Ascending aorta (tissue), 2 donors: ENCODE data around the gene AGMO. TPM values are rescaled to one million over a fixed set of nuclear protein-coding genes. Genes with fewer than 3 reads are reported as not detected.

Source experiments
- DNase-seq, 2 donors: peaks; one replicate each; pipeline ENCODE4 v3.0.0-alpha.2; 2019; ENCODE audit warnings: low spot score in 2 of 2
- H3K27ac ChIP-seq, 2 donors: fragments of 200-600 bp; sonication (generic); one replicate each; pipeline ENCODE4 v1.5.1; 2016 to 2017; ENCODE audit warnings: mild to moderate bottlenecking in 1 of 2
- H3K27me3 ChIP-seq: fragments of 200-600 bp; sonication (generic); one replicate; pipeline ENCODE4 v1.5.1; 2017
- H3K36me3 ChIP-seq, 2 donors: fragments of 200-600 bp; sonication (generic); one replicate each; pipeline ENCODE4 v1.5.1; 2016
- H3K4me1 ChIP-seq, 2 donors: fragments of 200-600 bp; sonication (generic); one replicate each; pipeline ENCODE4 v1.5.1; 2016 to 2017; ENCODE audit warnings: mild to moderate bottlenecking in 1 of 2
- H3K4me3 ChIP-seq, 2 donors: fragments of 200-600 bp; sonication (generic); one replicate each; pipeline ENCODE4 v1.5.1; 2016 to 2017; ENCODE audit warnings: mild to moderate bottlenecking in 1 of 2
- H3K9me3 ChIP-seq, 2 donors: fragments of 200-600 bp; sonication (generic); one replicate each; pipeline ENCODE4 v1.5.1; 2016
- intact Hi-C: fragments of 100-400 bp; cut with DNase I; formaldehyde crosslinking; loops from one replicate; pipeline ENCODE4 v1.15.1; 2023
- total RNA-seq: library from RNA; depleted of rRNA; stranded (reverse); fragments of >200 nt; gene quantifications from one replicate; pipeline ENCODE4 v1.1.0, GENCODE V29; 2016
- TF ChIP-seq, protein P1 (sequence below), 3 experiments: fragments of 200-600 bp in 2 of 3; fragments of 450-650 bp in 1 of 3; sonication (generic) in 2 of 3; IDR thresholded peaks; one replicate each; pipeline ENCODE4 v1.5.1; 2016 to 2019; ENCODE audit warnings: antibody characterized with exemption in 3 of 3, mild to moderate bottlenecking in 1 of 3, moderate library complexity in 1 of 3

The AGMO gene
- total RNA-seq, 1 donor from 2014 or later = not detected

DNA sequence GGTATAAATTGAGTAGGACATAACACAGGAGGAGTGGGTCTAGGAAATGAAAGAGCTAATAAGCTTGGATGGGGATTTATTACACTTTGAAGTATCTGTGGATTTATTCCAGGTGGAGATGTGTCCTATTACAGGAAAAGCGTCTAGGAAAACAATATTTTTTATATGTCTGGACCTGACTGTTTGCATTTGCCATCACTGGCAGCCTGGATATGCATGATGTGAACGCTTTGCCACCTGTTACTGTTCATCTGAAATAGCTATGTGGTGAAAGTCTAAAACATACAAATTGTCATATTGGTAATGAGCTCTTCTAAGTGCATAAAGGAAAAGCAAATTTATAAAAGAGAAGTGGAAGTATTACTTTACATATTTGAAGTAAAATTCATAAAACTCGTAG, 31.6 kb upstream of the AGMO start:
- no peak overlapping the region for H3K4me3 ChIP-seq
- H3K36me3 ChIP-seq = no peaks in the 10 kb centered on the region
- no peaks in the 10 kb centered on the region for H3K4me1 ChIP-seq
- no peak overlapping the region for H3K27ac ChIP-seq
- DNase-seq = no peak
- TF ChIP-seq, protein P1, sequence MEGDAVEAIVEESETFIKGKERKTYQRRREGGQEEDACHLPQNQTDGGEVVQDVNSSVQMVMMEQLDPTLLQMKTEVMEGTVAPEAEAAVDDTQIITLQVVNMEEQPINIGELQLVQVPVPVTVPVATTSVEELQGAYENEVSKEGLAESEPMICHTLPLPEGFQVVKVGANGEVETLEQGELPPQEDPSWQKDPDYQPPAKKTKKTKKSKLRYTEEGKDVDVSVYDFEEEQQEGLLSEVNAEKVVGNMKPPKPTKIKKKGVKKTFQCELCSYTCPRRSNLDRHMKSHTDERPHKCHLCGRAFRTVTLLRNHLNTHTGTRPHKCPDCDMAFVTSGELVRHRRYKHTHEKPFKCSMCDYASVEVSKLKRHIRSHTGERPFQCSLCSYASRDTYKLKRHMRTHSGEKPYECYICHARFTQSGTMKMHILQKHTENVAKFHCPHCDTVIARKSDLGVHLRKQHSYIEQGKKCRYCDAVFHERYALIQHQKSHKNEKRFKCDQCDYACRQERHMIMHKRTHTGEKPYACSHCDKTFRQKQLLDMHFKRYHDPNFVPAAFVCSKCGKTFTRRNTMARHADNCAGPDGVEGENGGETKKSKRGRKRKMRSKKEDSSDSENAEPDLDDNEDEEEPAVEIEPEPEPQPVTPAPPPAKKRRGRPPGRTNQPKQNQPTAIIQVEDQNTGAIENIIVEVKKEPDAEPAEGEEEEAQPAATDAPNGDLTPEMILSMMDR (IDR thresholded peaks at IDR 0.05) = no peak
- no peaks in the 10 kb centered on the region for H3K9me3 ChIP-seq
- intact Hi-C loops = no loop called here
- no peaks in the 10 kb centered on the region for H3K27me3 ChIP-seq

DNA sequence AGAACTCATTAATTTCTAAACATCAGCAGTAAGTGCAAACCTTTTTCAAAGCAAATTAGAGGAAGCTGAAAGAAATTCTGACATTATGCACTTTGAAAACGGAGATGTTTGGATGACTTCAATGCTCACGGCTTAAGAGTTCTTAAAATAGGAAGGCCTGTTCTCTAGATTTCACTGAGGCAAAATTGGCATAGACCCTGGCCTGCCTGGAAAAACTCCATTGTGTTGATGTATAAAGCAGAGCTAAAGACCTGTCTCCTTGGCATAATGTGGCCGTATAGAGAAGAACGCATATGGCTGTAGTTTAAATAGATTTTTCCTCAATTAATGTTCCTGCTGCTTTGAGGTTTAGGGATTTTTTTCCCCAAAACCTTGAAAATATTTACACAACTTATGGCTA, 24.5 kb upstream of the AGMO start:
- intact Hi-C loops = no loop called here
- no peak overlapping the region for H3K4me3 ChIP-seq
- no peaks in the 10 kb centered on the region for H3K36me3 ChIP-seq
- H3K9me3 ChIP-seq = no peaks in the 10 kb centered on the region
- DNase-seq = no peak
- TF ChIP-seq, protein P1 (IDR thresholded peaks at IDR 0.05) = no peak
- H3K27ac ChIP-seq = no peak overlapping the region
- no peaks in the 10 kb centered on the region for H3K27me3 ChIP-seq
- no peaks in the 10 kb centered on the region for H3K4me1 ChIP-seq

DNA sequence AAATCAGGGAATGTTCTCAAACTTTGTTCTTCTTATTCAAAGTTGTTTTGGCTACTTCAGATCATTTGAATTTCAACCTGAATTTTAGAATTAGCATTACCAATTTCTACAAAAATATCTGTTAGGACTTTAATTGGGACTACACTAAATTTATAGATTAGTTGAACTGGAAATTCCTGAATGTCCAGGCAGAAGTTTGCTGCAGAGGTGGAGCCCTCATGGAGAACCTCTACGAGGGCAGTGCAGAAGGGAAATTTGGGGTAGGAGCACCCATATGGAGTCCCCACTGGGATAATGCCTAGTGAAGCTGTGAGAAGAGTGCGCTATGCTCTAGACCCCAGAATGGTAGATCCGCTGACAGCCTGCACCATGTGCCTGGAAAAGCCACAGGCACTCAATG, 22.8 kb upstream of the AGMO start:
- Histone ChIP-seq H3K36me3 (no peaks in the 10 kb centered on the region), H3K4me1 (no peaks in the 10 kb centered on the region), H3K27ac (no peak overlapping the region), H3K9me3 (no peaks in the 10 kb centered on the region), H3K4me3 (no peak overlapping the region), H3K27me3 (no peaks in the 10 kb centered on the region)
- TF ChIP-seq, protein P1 (IDR thresholded peaks at IDR 0.05) = no peak
- intact Hi-C loops = no loop called here
- no peak for DNase-seq

DNA sequence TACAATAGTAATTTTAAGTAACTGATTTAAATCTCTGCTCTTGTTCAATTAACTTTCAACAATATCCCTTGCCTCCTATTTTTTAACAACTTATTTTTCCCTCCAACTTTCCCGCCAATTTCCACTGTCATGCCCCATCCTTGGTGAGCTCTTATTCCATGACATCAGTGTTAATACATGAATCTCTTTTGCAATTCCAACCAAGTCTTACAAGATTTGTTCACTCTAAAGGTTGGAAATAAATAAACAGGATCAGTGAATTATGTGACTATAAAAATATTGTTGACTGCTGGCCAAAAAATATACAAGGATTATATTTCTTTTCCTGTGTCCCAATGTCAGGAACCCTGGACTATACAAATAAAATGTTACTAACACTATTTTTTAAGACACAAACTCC, 21.0 kb upstream of the AGMO start:
- DNase-seq = no peak
- Histone ChIP-seq H3K27ac (no peak overlapping the region), H3K9me3 (no peaks in the 10 kb centered on the region), H3K36me3 (no peaks in the 10 kb centered on the region), H3K27me3 (no peaks in the 10 kb centered on the region), H3K4me1 (no peaks in the 10 kb centered on the region), H3K4me3 (no peak overlapping the region)
- TF ChIP-seq, protein P1 (IDR thresholded peaks at IDR 0.05) = no peak
- intact Hi-C loops = no loop called here

DNA sequence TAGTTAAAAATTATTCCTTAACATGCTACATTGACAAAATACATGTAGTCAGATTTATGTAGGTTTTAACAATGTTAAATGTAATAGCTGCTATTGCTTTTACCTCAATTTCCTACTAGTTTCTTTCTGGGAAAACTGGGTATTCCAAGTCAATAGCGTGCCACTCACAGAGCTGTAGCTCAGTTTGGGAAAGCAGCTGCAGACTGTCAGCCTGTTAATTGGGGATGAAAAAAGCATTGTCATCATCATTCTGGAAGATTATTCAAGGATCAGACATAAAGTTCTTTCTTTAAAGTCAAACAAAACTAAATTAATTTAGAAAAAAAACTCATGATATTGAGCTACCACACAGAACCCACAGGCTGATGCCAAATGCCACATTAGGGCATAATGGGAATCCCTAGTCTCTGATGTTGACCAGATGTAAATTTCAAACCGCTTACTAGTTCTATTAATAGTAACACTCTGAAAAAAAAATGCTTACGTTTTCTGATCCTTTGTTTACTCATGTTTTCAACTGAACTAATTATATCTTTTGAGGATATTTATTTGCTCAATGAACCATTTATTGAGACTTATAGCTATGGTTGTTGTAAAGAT, 19.6 kb upstream of the AGMO start:
- Histone ChIP-seq H3K36me3 (no peaks in the 10 kb centered on the region), H3K4me1 (no peaks in the 10 kb centered on the region), H3K27ac (no peak overlapping the region), H3K27me3 (no peaks in the 10 kb centered on the region), H3K4me3 (no peak overlapping the region), H3K9me3 (no peaks in the 10 kb centered on the region)
- TF ChIP-seq, protein P1 (IDR thresholded peaks at IDR 0.05) = no peak
- no peak for DNase-seq
- intact Hi-C loops = no loop called here
